Effector memory CD8-positive, alpha-beta T cell (primary cell): ENCODE measurements around the gene TMEM123.

ENCODE experiments used
- ATAC-seq: fragments of 150-1000 bp; cut with Tn5 transposase; replicated peaks from 2 replicates; pipeline ENCODE4 v1.10.0; 2021; ENCODE audit warnings: mild to moderate bottlenecking, moderate library complexity
- DNase-seq, 3 experiments: peaks; one replicate each; pipeline ENCODE4 v3.0.0; 2021
- H3K27ac Mint-ChIP-seq, 2 donors: one replicate each; pipeline ENCODE4 v1.8.0; 2022; ENCODE audit warnings: mild to moderate bottlenecking in 2 of 2, mixed read lengths in 2 of 2, moderate library complexity in 2 of 2
- H3K27me3 Mint-ChIP-seq, 2 donors: one replicate each; pipeline ENCODE4 v1.8.0; 2022; ENCODE audit warnings: mixed read lengths in 2 of 2
- H3K36me3 Mint-ChIP-seq: one replicate; pipeline ENCODE4 v1.8.0; 2022; ENCODE audit warnings: mild to moderate bottlenecking, moderate library complexity, mixed read lengths; ENCODE audit not compliant: insufficient read depth
- H3K4me1 Mint-ChIP-seq, 2 donors: one replicate each; pipeline ENCODE4 v1.8.0; 2022; ENCODE audit warnings: low read depth in 2 of 2, mixed read lengths in 2 of 2
- H3K4me3 Mint-ChIP-seq, 2 donors: one replicate each; pipeline ENCODE4 v1.8.0; 2022; ENCODE audit warnings: mild to moderate bottlenecking in 2 of 2, mixed read lengths in 2 of 2, moderate library complexity in 2 of 2
- H3K9me3 Mint-ChIP-seq, 2 donors: one replicate each; pipeline ENCODE4 v1.8.0; 2022; ENCODE audit warnings: mixed read lengths in 2 of 2

The TMEM123 gene

DNA sequence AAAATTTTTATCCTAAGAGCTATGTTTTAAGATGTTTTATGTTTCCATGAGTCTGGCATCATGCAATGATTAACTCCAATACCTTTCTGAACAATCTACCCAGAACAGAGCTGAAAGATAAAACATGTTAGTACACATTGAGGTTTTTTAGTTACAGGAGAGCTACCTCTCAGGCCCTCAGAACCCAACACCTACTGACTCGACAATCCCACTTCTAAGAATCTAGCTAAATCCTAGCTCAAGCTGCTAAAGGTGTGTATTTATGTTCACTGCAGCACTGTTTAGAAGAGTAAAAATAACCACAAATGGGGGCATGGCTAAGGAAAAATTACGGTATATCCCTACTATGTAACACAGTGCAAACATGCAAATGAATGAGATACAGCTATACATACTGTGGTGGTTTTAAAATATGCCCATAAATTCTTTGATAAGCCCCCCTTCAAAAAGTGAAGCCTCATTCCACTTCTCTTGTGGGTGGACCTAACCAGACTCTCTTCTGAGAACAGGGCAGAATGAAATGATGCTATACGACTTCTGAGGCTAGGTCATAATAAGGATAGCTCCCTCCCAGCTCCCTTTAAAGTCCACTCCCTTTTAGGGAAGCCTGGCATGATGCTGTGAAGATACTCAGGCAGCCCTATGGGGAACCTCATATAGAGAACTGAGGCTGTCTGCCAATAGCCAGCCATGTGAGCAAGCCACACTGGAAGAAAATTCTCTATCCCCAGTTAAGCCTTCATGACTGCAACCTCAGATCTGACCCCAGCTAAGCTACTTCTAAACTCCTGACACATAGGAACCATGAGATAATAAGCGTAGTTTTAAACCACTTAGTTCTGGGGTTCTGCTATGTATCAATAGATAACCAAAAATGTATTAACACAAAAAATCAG lies 29.5 kb downstream of the TMEM123 start:
- H3K36me3 Mint-ChIP-seq = peaks cover 28% of the 10 kb centered on the region
- ATAC-seq (peak; percentile 44), DNase-seq (no peak)
- H3K4me3 Mint-ChIP-seq = no peak overlapping the region
- peaks cover 34 to 52% of the 10 kb centered on the region in 2 donors for H3K4me1 Mint-ChIP-seq
- no peaks in the 10 kb centered on the region for H3K27me3 Mint-ChIP-seq
- no peaks in the 10 kb centered on the region for H3K9me3 Mint-ChIP-seq
- peak overlapping the region in 1 of 2 donors; percentile 21 for H3K27ac Mint-ChIP-seq

DNA sequence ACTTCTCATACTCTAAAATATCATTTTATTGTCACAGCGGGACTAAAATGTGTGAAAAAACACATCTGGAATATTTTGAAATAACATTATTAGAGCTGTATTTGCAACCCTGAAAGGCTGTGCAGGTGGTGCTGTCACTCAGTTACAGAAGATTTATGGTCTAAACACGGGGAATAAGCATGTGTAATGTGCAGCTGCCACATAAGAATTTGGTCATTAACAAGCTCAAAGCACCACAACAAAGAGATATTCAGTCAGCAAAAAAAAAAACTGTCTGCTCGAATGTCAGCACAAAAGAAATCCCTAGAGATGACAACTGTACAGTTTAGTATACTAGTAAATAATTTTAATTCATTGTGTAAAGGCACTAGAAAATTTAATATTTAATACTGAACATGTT lies 31.3 kb downstream of the TMEM123 start:
- no peaks in the 10 kb centered on the region for H3K27me3 Mint-ChIP-seq
- peaks cover 46 to 62% of the 10 kb centered on the region in 2 donors for H3K4me1 Mint-ChIP-seq
- ATAC-seq (peak; percentile 52), DNase-seq (no peak)
- H3K27ac Mint-ChIP-seq = peak overlapping the region in 1 of 2 donors; percentile 25
- H3K9me3 Mint-ChIP-seq = no peaks in the 10 kb centered on the region
- H3K36me3 Mint-ChIP-seq = peaks cover 23% of the 10 kb centered on the region
- no peak overlapping the region for H3K4me3 Mint-ChIP-seq

DNA sequence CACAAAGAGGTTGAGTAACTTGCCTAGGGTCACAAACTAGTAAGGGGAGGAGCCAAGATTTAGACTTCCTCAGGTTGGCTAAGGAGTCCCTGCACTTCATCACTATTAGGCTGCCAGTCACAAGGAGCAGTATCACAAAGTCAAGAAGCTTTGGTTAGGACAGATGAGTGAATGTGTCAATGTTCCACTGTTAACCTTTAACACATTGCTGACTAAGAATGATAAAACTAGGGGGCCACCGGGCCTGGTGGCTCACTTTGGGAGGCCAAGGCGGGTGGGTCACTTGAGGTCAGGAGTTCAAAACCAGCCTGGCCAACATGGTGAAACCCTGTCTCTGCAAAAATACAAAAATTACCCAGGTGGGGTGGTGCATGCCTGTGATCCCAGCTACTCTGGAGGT lies 32.0 kb downstream of the TMEM123 start:
- peak overlapping the region in 1 of 2 donors; percentile 25 for H3K27ac Mint-ChIP-seq
- peaks cover 20% of the 10 kb centered on the region for H3K36me3 Mint-ChIP-seq
- ATAC-seq = no peak
- no peaks in the 10 kb centered on the region for H3K9me3 Mint-ChIP-seq
- DNase-seq = no peak
- H3K27me3 Mint-ChIP-seq = no peaks in the 10 kb centered on the region
- peaks cover 47 to 63% of the 10 kb centered on the region in 2 donors for H3K4me1 Mint-ChIP-seq
- no peak overlapping the region for H3K4me3 Mint-ChIP-seq

GRCh38 chr11:102419181-102419580 lies 33.4 kb downstream of the TMEM123 start:
- H3K4me1 Mint-ChIP-seq = peaks cover 59 to 76% of the 10 kb centered on the region in 2 donors
- DNase-seq (no peak), ATAC-seq (no peak)
- no peaks in the 10 kb centered on the region for H3K27me3 Mint-ChIP-seq
- peak overlapping the region in 1 of 2 donors; percentile 25 for H3K27ac Mint-ChIP-seq
- H3K4me3 Mint-ChIP-seq = no peak overlapping the region
- H3K36me3 Mint-ChIP-seq = peaks cover 15% of the 10 kb centered on the region
- H3K9me3 Mint-ChIP-seq = no peaks in the 10 kb centered on the region

DNA sequence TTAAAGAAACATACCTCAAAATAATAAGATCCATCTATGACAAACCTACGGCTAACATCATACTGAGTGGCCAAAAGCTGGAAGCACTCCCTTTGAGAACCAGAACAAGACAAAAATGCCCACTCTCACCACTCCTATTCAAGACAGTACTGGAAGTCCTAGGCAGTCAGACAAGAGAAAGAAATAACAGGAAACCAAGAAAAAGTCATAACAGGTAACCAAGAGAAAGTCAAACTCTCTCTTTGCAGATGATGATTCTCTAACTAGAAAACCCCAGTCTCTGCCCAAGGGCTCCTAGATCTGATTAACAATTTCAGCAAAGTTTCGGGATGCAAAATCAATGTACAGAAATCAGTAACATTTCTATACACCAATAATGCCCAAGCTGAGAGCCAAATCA lies 35.6 kb downstream of the TMEM123 start:
- Mint-ChIP-seq H3K9me3 (no peaks in the 10 kb centered on the region), H3K27me3 (no peaks in the 10 kb centered on the region), H3K36me3 (peaks cover 14% of the 10 kb centered on the region), H3K27ac (peak overlapping the region; percentile 13 to 86), H3K4me3 (peak overlapping the region; percentile 40 to 41), H3K4me1 (peaks cover 61 to 69% of the 10 kb centered on the region in 2 donors)
- peak; percentile 28 for ATAC-seq
- DNase-seq = no peak

- Mint-ChIP-seq H3K9me3 (no peaks in the 10 kb centered on the region), H3K27ac (peak overlapping the region; percentile 13 to 70), H3K36me3 (peaks cover 9% of the 10 kb centered on the region), H3K4me3 (peak overlapping the region; percentile 44 to 50), H3K27me3 (no peaks in the 10 kb centered on the region), H3K4me1 (peaks cover 63 to 70% of the 10 kb centered on the region in 2 donors)
- peak; percentile 68 for ATAC-seq
- no peak for DNase-seq
Observed at GRCh38 chr11:102415304-102415916, 37.2 kb downstream of the TMEM123 start.

- Mint-ChIP-seq H3K4me1 (peaks cover 65 to 67% of the 10 kb centered on the region in 2 donors), H3K27ac (peak overlapping the region; percentile 13 to 70), H3K36me3 (peaks cover 16% of the 10 kb centered on the region), H3K4me3 (peak overlapping the region; percentile 44 to 50), H3K27me3 (no peaks in the 10 kb centered on the region), H3K9me3 (no peaks in the 10 kb centered on the region)
- DNase-seq = no peak
- no peak for ATAC-seq
Observed at GRCh38 chr11:102414559-102414958, 38.0 kb downstream of the TMEM123 start.

- Mint-ChIP-seq H3K9me3 (no peaks in the 10 kb centered on the region), H3K27ac (peak overlapping the region in 1 of 2 donors; percentile 70), H3K4me1 (peaks cover 63 to 69% of the 10 kb centered on the region in 2 donors), H3K36me3 (peaks cover 17% of the 10 kb centered on the region), H3K27me3 (no peaks in the 10 kb centered on the region), H3K4me3 (peak overlapping the region; percentile 49 to 50)
- ATAC-seq (no peak), DNase-seq (no peak)
Observed at GRCh38 chr11:102413497-102413896, 39.1 kb downstream of the TMEM123 start.

DNA sequence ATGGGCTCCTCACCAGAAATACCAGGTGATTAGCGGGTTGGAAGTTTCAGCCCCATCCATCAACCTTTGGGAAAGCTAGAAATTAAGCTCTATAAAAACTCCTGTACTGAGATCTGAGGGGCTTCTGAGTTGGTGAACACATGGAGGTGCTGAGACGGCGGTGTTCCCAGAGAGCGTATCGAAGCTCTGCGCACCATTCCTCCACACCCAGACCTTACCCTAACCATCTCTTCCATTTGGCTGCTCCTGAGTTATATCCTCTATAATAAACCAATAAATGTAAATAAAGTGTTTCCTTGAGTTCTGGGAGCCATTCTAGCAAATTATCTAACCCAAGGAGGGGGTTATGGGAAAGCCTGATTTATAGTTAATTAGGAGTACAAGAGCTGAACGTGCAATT lies 41.4 kb downstream of the TMEM123 start:
- Mint-ChIP-seq H3K4me1 (peaks cover 53 to 72% of the 10 kb centered on the region in 2 donors), H3K36me3 (peaks cover 24% of the 10 kb centered on the region), H3K9me3 (no peaks in the 10 kb centered on the region), H3K27ac (peak overlapping the region in 1 of 2 donors; percentile 75), H3K4me3 (no peak overlapping the region), H3K27me3 (no peaks in the 10 kb centered on the region)
- no peak for ATAC-seq
- DNase-seq = no peak

- H3K27me3 Mint-ChIP-seq = no peaks in the 10 kb centered on the region
- peaks cover 51 to 71% of the 10 kb centered on the region in 2 donors for H3K4me1 Mint-ChIP-seq
- DNase-seq = no peak
- H3K36me3 Mint-ChIP-seq = peaks cover 30% of the 10 kb centered on the region
- H3K9me3 Mint-ChIP-seq = no peaks in the 10 kb centered on the region
- no peak for ATAC-seq
- no peak overlapping the region for H3K4me3 Mint-ChIP-seq
- H3K27ac Mint-ChIP-seq = peak overlapping the region; percentile 44 to 57
Observed at GRCh38 chr11:102410382-102410784, 42.2 kb downstream of the TMEM123 start.

DNA sequence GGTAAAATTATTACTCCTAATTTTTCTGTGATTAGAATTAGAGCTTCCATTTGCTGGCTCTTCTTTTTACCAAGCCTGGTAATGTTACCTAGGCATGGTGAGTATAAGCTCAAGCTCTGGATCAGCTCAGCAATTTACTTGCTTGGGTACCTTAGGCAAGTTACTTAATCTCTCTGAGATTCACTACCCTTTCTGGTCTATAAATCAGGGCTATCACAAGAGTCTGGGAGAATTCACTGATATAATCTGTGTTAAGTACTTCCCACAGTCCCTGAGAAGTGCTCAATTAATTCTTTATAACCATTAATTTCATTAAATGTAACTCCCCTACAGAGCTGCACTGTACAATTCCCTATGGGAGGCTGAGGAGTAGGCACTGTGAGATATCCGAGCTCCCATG lies 44.2 kb downstream of the TMEM123 start:
- H3K36me3 Mint-ChIP-seq = peaks cover 37% of the 10 kb centered on the region
- H3K4me3 Mint-ChIP-seq = no peak overlapping the region
- DNase-seq (no peak), ATAC-seq (no peak)
- peaks cover 38 to 60% of the 10 kb centered on the region in 2 donors for H3K4me1 Mint-ChIP-seq
- H3K27me3 Mint-ChIP-seq = no peaks in the 10 kb centered on the region
- no peaks in the 10 kb centered on the region for H3K9me3 Mint-ChIP-seq
- H3K27ac Mint-ChIP-seq = peak overlapping the region in 1 of 2 donors; percentile 8

DNA sequence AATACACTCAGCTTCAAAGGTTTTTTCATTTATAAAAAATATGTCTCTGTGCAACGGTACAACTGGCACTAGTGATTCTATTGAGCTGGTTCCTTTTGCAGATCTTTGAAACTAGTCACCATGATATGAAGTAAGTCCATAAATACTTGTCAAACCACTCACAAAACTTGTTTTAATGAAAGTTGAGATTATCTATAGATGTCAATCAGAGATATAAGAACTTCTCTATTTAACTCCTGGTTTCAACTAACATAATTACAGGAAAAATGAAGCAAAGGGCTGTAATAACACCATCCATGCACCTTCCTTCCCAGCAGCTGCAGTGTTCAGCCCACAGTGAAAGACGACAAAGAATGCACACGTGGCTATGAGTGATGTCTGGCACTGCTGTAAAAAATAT lies 44.7 kb downstream of the TMEM123 start:
- H3K27ac Mint-ChIP-seq = peak overlapping the region; percentile 8 to 80
- H3K4me3 Mint-ChIP-seq = no peak overlapping the region
- no peaks in the 10 kb centered on the region for H3K27me3 Mint-ChIP-seq
- DNase-seq = no peak
- H3K36me3 Mint-ChIP-seq = peaks cover 42% of the 10 kb centered on the region
- peaks cover 39 to 63% of the 10 kb centered on the region in 2 donors for H3K4me1 Mint-ChIP-seq
- no peak for ATAC-seq
- no peaks in the 10 kb centered on the region for H3K9me3 Mint-ChIP-seq

DNA sequence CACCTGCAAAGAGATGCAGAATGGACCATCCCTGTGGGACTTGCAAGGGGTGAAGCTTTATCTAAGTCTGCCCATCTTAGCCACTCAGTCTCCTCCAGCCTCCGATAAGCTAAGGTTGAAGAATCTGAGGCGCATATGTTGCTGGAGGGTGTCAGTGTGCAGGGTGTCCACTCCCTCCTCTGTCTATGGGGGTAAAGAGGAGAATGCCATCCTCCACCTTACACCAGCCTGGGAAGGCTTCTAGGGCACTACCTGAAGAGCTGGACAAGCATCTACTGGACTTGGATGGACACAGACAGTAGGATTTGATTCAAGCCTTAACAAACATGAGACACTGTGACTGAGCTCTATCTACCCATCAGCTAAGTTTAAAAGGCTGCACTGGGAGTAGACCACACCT lies 46.5 kb downstream of the TMEM123 start:
- no peaks in the 10 kb centered on the region for H3K9me3 Mint-ChIP-seq
- H3K36me3 Mint-ChIP-seq = peaks cover 53% of the 10 kb centered on the region
- no peak overlapping the region for H3K4me3 Mint-ChIP-seq
- DNase-seq = no peak
- peaks cover 35 to 64% of the 10 kb centered on the region in 2 donors for H3K4me1 Mint-ChIP-seq
- H3K27ac Mint-ChIP-seq = peak overlapping the region; percentile 35 to 87
- H3K27me3 Mint-ChIP-seq = no peaks in the 10 kb centered on the region
- ATAC-seq = no peak

DNA sequence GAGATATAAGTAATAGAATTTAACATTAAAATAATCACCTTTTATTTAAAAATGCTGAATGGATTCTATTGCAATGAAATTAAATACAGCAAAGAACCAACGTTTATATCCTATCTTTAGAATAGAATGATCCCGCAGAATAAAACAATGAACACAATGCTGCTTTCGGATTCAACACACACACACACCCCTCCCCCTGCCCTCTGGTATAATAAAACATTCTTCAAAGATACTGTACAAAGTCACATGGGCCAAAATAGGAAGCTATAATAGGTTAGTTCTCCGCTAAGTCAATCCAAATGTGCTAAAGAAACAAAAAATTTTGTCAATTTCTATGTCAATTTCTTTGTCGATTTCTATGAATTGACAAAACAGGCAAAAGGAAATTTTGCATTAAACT lies 47.1 kb downstream of the TMEM123 start:
- no peak for ATAC-seq
- H3K27me3 Mint-ChIP-seq = no peaks in the 10 kb centered on the region
- no peaks in the 10 kb centered on the region for H3K9me3 Mint-ChIP-seq
- no peak for DNase-seq
- peaks cover 34 to 62% of the 10 kb centered on the region in 2 donors for H3K4me1 Mint-ChIP-seq
- peak overlapping the region; percentile 35 to 65 for H3K27ac Mint-ChIP-seq
- H3K4me3 Mint-ChIP-seq = no peak overlapping the region
- peaks cover 57% of the 10 kb centered on the region for H3K36me3 Mint-ChIP-seq
